GM19463 (cell line): Measurements from ENCODE around the gene PSMA1.
"Not testable (repeated sequence)": the region's sequence is repeated elsewhere in the genome, so short reads cannot be mapped to it uniquely, and the experiment has no call there.

Source experiments
- ATAC-seq: cut with Tn5 transposase; IDR thresholded peaks from one replicate; pipeline ENCODE4 v1.9.1; 2021; ENCODE audit warnings: mild to moderate bottlenecking, moderate library complexity; ENCODE audit not compliant: unreplicated experiment

Gene PSMA1

GRCh38 chr11:14535166-14535565, 15.0 kb upstream of the PSMA1 start:
- ATAC-seq, result not testable (repeated sequence)

- ATAC-seq, result no peak
Observed at GRCh38 chr11:14529951-14530350, 9.8 kb upstream of the PSMA1 start.

GRCh38 chr11:14529321-14529720, 9.1 kb upstream of the PSMA1 start:
- no peak for ATAC-seq

GRCh38 chr11:14522801-14523200, 2.6 kb upstream of the PSMA1 start:
- no peak for ATAC-seq

- ATAC-seq, result no peak
Observed at GRCh38 chr11:14522245-14522644, 2.1 kb upstream of the PSMA1 start.

GRCh38 chr11:14520747-14521151, 563 bp upstream of the PSMA1 start:
- ATAC-seq, result no peak

GRCh38 chr11:14519597-14519916, 629 bp downstream of the PSMA1 start:
- peak; percentile 1 for ATAC-seq

- no peak for ATAC-seq
Observed at GRCh38 chr11:14518820-14519219, 1.4 kb downstream of the PSMA1 start.

- ATAC-seq, result no peak
Observed at GRCh38 chr11:14513800-14514199, 6.4 kb downstream of the PSMA1 start.

GRCh38 chr11:14506532-14506931, 13.7 kb downstream of the PSMA1 start:
- ATAC-seq, result no peak

- ATAC-seq, result no peak
Observed at GRCh38 chr11:14503023-14503422, 17.2 kb downstream of the PSMA1 start.

GRCh38 chr11:14502039-14502438, 18.1 kb downstream of the PSMA1 start:
- no peak for ATAC-seq

GRCh38 chr11:14500181-14500651, 20.0 kb downstream of the PSMA1 start:
- ATAC-seq, result peak; percentile 48

GRCh38 chr11:14499560-14500180, 20.5 kb downstream of the PSMA1 start, which contains the start of gene COPB1:
Gene COPB1 (minus strand): TSS chr11:14499811. CDS start chr11:14498928, 883 bp downstream.
- peak; percentile 92 for ATAC-seq

- ATAC-seq, result peak; percentile 11
Observed at GRCh38 chr11:14499178-14499559, 21.0 kb downstream of the PSMA1 start.

GRCh38 chr11:14480716-14481115, 39.5 kb downstream of the PSMA1 start:
- ATAC-seq, result no peak

- ATAC-seq, result no peak
Observed at GRCh38 chr11:14471127-14471526, 49.1 kb downstream of the PSMA1 start.

- ATAC-seq, result no peak
Observed at GRCh38 chr11:14463623-14464022, 56.6 kb downstream of the PSMA1 start.

- ATAC-seq, result no peak
Observed at GRCh38 chr11:14460147-14460546, 60.0 kb downstream of the PSMA1 start.

- no peak for ATAC-seq
Observed at GRCh38 chr11:14458377-14458776, 61.8 kb downstream of the PSMA1 start.

- no peak for ATAC-seq
Observed at GRCh38 chr11:14455648-14456430, 64.3 kb downstream of the PSMA1 start.
